HL-60 (cell line): Measurements from ENCODE around the gene PRICKLE2.

Experiments used
- DNase-seq, 2 experiments: peaks; one replicate each; pipeline ENCODE4 v3.0.0-alpha.2; 2010 to 2020; ENCODE audit warnings: low read depth in 1 of 2, low spot score in 1 of 2
- H3K27ac ChIP-seq: fragments of 250-450 bp; sonication (Bioruptor Pico); replicated peaks from 2 replicates; pipeline ENCODE4 v1.5.1; 2020; ENCODE audit warnings: mild to moderate bottlenecking, moderate library complexity
- H3K27me3 ChIP-seq: fragments of 250-450 bp; sonication (Bioruptor Pico); 2 replicates; pipeline ENCODE4 v1.5.1; 2021; ENCODE audit warnings: mild to moderate bottlenecking, moderate library complexity; ENCODE audit not compliant: insufficient read depth, poor library complexity, severe bottlenecking
- H3K4me3 ChIP-seq: replicated peaks from 2 replicates; pipeline ENCODE4 v1.5.1; 2011; ENCODE audit warnings: mild to moderate bottlenecking, control low read depth, low read length; ENCODE audit not compliant: insufficient read depth
- GABPA ChIP-seq: IDR thresholded peaks from 2 replicates; pipeline ENCODE4 v1.6.1; 2012; ENCODE audit warnings: low read depth
- POLR2AphosphoS5 ChIP-seq: IDR thresholded peaks from 2 replicates; pipeline ENCODE4 v1.6.1; 2012; ENCODE audit warnings: low read depth
- SPI1 ChIP-seq: IDR thresholded peaks from 2 replicates; pipeline ENCODE4 v1.6.1; 2012; ENCODE audit warnings: low read depth, mild to moderate bottlenecking, borderline replicate concordance
- TF ChIP-seq, protein P1 (sequence below): IDR thresholded peaks from one replicate; pipeline ENCODE4 v1.5.1; 2011; ENCODE audit warnings: low read length, control low read depth, inconsistent platforms; ENCODE audit not compliant: insufficient read depth
- TF ChIP-seq, protein P2 (sequence below): IDR thresholded peaks from 2 replicates; pipeline ENCODE4 v1.6.1; 2012; ENCODE audit warnings: low read depth; ENCODE audit not compliant: insufficient replicate concordance

Gene PRICKLE2

DNA sequence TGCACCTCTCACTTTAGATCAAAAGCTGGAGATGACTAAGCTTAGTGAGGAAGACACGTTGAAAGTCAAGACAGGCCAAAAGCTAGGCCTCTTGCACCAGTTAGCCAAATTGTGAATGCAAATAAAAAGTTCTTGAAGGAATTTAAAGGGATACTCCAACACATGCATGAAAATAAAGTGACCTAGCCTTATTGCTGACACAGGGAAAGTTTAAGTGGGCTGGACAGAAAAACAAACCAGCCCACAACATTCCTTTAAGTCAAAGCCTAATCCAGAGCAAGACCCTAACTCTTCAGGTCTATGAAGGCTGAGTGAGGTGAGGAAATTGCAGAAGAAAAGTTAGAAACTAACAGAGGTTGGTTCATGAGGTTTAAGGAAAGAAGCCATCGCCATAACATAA lies 101.3 kb downstream of the PRICKLE2 start:
- Histone ChIP-seq H3K4me3 (no peak overlapping the region), H3K27ac (no peak overlapping the region), H3K27me3 (no peaks in the 10 kb centered on the region)
- DNase-seq = no peak
- TF ChIP-seq POLR2AphosphoS5 (no peak), SPI1 (no peak), GABPA (no peak)
- TF ChIP-seq, protein P1, sequence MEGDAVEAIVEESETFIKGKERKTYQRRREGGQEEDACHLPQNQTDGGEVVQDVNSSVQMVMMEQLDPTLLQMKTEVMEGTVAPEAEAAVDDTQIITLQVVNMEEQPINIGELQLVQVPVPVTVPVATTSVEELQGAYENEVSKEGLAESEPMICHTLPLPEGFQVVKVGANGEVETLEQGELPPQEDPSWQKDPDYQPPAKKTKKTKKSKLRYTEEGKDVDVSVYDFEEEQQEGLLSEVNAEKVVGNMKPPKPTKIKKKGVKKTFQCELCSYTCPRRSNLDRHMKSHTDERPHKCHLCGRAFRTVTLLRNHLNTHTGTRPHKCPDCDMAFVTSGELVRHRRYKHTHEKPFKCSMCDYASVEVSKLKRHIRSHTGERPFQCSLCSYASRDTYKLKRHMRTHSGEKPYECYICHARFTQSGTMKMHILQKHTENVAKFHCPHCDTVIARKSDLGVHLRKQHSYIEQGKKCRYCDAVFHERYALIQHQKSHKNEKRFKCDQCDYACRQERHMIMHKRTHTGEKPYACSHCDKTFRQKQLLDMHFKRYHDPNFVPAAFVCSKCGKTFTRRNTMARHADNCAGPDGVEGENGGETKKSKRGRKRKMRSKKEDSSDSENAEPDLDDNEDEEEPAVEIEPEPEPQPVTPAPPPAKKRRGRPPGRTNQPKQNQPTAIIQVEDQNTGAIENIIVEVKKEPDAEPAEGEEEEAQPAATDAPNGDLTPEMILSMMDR = no peak
- TF ChIP-seq, protein P2, sequence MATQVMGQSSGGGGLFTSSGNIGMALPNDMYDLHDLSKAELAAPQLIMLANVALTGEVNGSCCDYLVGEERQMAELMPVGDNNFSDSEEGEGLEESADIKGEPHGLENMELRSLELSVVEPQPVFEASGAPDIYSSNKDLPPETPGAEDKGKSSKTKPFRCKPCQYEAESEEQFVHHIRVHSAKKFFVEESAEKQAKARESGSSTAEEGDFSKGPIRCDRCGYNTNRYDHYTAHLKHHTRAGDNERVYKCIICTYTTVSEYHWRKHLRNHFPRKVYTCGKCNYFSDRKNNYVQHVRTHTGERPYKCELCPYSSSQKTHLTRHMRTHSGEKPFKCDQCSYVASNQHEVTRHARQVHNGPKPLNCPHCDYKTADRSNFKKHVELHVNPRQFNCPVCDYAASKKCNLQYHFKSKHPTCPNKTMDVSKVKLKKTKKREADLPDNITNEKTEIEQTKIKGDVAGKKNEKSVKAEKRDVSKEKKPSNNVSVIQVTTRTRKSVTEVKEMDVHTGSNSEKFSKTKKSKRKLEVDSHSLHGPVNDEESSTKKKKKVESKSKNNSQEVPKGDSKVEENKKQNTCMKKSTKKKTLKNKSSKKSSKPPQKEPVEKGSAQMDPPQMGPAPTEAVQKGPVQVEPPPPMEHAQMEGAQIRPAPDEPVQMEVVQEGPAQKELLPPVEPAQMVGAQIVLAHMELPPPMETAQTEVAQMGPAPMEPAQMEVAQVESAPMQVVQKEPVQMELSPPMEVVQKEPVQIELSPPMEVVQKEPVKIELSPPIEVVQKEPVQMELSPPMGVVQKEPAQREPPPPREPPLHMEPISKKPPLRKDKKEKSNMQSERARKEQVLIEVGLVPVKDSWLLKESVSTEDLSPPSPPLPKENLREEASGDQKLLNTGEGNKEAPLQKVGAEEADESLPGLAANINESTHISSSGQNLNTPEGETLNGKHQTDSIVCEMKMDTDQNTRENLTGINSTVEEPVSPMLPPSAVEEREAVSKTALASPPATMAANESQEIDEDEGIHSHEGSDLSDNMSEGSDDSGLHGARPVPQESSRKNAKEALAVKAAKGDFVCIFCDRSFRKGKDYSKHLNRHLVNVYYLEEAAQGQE = no peak

DNA sequence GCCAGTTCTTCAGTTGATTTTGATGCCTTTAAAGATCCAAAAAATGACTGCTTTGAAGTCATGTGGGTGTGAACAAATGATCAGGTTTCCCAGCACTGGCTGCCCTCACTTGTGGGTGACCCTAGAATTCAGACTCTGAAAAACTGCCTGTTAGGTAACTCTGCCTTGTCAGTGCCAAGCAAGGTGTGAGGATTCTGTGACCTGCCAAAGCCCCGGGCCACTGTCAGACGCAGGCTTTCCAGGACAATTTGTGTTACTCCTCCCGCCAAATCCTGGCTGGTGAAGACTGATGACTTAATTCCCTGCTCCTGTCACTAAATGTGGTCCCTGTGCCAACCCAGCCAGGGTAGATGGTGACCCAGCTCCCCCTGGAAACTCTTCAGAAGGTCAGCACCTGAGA lies 102.8 kb downstream of the PRICKLE2 start:
- no peak for DNase-seq
- no peaks in the 10 kb centered on the region for H3K27me3 ChIP-seq
- TF ChIP-seq, protein P2 = no peak
- TF ChIP-seq GABPA (no peak), SPI1 (no peak), POLR2AphosphoS5 (no peak)
- TF ChIP-seq, protein P1 = no peak
- H3K4me3 ChIP-seq = no peak overlapping the region
- H3K27ac ChIP-seq = no peak overlapping the region

DNA sequence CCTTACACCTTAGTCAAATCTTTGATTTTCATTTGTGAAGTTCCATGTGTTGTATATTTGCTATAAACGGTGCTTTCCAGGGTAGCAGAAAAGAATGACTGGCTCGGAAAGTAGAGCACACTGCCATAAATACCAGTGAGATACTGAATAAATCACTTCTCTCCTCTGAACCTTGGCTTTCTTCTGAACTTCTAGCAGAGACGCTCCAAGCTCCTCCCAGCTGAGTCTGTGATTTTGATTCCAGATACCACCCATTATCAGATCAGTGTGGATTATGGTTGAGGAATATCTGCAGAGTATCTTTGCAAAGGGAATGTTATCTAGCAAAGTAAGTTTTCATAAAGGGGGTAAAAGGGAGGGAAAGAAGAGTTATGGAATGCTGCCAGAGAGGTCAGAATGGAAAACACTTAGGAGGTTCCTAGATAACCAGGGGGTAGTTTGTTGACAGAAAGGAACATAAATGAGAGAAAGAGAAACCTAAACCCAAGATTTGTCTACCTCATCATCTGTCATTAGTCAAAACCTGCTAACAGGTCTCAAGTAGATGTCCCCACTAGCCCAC lies 103.4 kb downstream of the PRICKLE2 start:
- Histone ChIP-seq H3K27ac (no peak overlapping the region), H3K27me3 (no peaks in the 10 kb centered on the region), H3K4me3 (no peak overlapping the region)
- no peak for DNase-seq
- TF ChIP-seq, protein P1 = no peak
- no peak for TF ChIP-seq POLR2AphosphoS5
- TF ChIP-seq, protein P2 = no peak
- no peak for TF ChIP-seq GABPA
- TF ChIP-seq SPI1 = no peak
